Activated CD8-positive, alpha-beta memory T cell treated with anti-CD3 and anti-CD28 coated beads, Interleukin-2, amount 50 U/mL, for 48 hours (primary cell): ENCODE data around the gene SLIT1.

Experiments used
- DNase-seq: peaks from one replicate; pipeline ENCODE4 v3.0.0-alpha.2; 2020

The SLIT1 gene

GRCh38 chr10:97138846-97139245 is 46.9 kb downstream of the SLIT1 start:
- no peak for DNase-seq

GRCh38 chr10:97138174-97138573 is 47.6 kb downstream of the SLIT1 start:
- no peak for DNase-seq

- no peak for DNase-seq
These were observed 49.0 kb downstream of the SLIT1 start for GRCh38 chr10:97136756-97137155.

- no peak for DNase-seq
These were observed 50.3 kb downstream of the SLIT1 start for GRCh38 chr10:97135464-97135863.

- DNase-seq = no peak
These were observed 50.8 kb downstream of the SLIT1 start for GRCh38 chr10:97134983-97135382.

GRCh38 chr10:97134110-97134509 is 51.6 kb downstream of the SLIT1 start:
- DNase-seq = no peak

- DNase-seq = no peak
These were observed 53.5 kb downstream of the SLIT1 start for GRCh38 chr10:97132273-97132672.

- no peak for DNase-seq
These were observed 54.1 kb downstream of the SLIT1 start for GRCh38 chr10:97131666-97132065.

GRCh38 chr10:97131181-97131628 is 54.6 kb downstream of the SLIT1 start:
- no peak for DNase-seq

GRCh38 chr10:97129666-97130065 is 56.1 kb downstream of the SLIT1 start:
- no peak for DNase-seq

GRCh38 chr10:97128516-97129154 is 57.1 kb downstream of the SLIT1 start:
- no peak for DNase-seq

GRCh38 chr10:97128039-97128492 is 57.7 kb downstream of the SLIT1 start:
- no peak for DNase-seq

- DNase-seq = no peak
These were observed 58.2 kb downstream of the SLIT1 start for GRCh38 chr10:97127509-97127908.

GRCh38 chr10:97124211-97124610 is 61.5 kb downstream of the SLIT1 start:
- DNase-seq = no peak

GRCh38 chr10:97123765-97124164 is 62.0 kb downstream of the SLIT1 start:
- no peak for DNase-seq

- no peak for DNase-seq
These were observed 64.7 kb downstream of the SLIT1 start for GRCh38 chr10:97121041-97121440.

GRCh38 chr10:97120370-97120769 is 65.4 kb downstream of the SLIT1 start:
- no peak for DNase-seq

- no peak for DNase-seq
These were observed 66.6 kb downstream of the SLIT1 start for GRCh38 chr10:97119058-97119745.

- no peak for DNase-seq
These were observed 68.4 kb downstream of the SLIT1 start for GRCh38 chr10:97117372-97117771.

- DNase-seq = no peak
These were observed 69.1 kb downstream of the SLIT1 start for GRCh38 chr10:97116462-97117162.

GRCh38 chr10:97115846-97116245 is 69.9 kb downstream of the SLIT1 start:
- no peak for DNase-seq

- no peak for DNase-seq
These were observed 74.1 kb downstream of the SLIT1 start for GRCh38 chr10:97111615-97112014.

GRCh38 chr10:97109547-97109946 is 76.2 kb downstream of the SLIT1 start:
- DNase-seq = no peak

GRCh38 chr10:97107551-97107950 is 78.2 kb downstream of the SLIT1 start:
- DNase-seq = no peak
